HG03039 (cell line): ENCODE data around the gene SET.
"Not testable (repeated sequence)": the region's sequence is repeated elsewhere in the genome, so short reads cannot be mapped to it uniquely, and the experiment has no call there.

ENCODE experiments used
- ATAC-seq: cut with Tn5 transposase; IDR thresholded peaks from one replicate; pipeline ENCODE4 v1.9.1; 2021; ENCODE audit warnings: mild to moderate bottlenecking, moderate library complexity; ENCODE audit not compliant: unreplicated experiment

Gene SET

DNA sequence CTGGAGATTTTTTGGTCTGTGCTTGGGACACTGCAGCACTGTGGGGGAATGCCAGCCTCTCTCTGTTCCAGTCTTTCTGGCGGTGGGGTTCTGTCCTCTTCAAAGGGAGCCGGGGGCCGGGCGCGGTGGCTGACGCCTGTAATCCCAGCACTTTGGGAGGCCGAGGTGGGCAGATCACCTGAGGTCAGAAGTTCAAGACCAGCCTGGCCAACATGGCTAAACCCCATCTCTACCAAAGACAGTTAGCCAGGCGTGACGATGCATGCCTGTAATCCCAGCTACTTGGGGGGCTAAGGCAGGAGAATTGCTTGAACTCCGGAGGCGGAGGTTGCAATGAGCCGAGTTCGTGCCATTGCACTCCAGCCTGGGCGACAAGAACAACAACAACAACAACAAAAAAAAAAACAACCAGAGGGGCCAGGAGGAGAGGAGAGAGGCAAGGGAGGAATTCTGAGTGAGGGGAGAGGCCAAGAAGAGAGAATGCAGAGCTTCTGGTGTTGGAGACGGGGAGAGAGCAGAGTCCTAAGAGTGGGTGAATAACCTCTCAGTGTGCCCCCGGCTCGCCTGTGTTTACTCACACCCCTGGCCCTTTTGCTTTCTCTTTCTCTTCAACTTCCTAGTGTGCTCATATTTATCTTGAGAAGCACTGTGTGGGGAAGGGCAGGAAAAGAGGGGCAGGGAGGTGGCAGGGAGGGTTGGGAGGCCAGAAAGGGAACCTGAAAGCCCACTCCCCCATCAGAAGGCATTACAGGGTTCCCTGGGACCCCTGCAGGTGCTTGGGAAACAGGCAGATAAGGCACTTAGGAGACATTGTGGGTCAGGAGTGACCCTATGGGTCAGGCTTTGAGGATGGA lies 3.2 kb upstream of the SET start:
- no peak for ATAC-seq

DNA sequence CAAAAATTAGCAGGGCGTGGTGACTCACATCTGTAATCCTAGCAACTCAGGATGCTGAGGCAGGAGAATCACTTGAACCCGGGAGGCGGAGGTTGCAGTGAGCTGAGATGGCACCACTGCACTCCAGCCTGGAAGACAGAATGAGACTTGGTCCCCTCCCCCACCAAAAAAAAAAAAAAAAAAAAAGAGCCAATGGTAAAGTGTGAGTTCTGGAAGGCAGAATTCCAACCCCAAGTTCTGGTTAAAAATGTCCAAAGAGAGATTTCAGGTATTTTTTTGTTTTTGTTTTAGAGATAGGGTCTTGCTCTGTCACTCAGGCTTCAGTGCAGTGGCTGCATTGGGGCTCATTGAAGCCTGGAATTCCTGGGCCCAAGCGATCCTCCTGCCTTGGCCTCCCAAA lies 1.6 kb upstream of the SET start:
- ATAC-seq: no peak

DNA sequence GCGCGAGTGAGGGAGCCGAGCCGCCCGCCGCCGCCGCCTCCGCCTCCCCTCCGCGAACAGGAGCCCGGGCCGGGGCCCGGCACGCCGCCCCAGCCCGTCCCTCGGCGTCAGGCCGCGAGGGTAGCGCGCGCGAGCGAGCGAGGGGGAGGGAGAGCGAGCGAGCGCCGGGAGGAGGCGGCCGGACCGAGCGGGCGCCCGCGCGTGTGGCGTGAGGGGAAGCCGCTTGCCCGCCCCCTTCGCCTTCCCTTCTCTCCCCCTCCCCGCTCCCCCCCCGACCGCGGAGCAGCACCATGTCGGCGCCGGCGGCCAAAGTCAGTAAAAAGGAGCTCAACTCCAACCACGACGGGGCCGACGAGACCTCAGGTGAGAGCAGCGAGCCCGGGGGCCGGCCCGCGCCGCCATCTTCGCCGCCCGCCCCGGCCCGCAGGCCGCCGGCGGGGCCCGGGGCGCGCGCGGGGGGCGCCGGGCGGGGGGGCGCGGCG lies 312 bp downstream of the SET start:
- peak; percentile 28 for ATAC-seq

DNA sequence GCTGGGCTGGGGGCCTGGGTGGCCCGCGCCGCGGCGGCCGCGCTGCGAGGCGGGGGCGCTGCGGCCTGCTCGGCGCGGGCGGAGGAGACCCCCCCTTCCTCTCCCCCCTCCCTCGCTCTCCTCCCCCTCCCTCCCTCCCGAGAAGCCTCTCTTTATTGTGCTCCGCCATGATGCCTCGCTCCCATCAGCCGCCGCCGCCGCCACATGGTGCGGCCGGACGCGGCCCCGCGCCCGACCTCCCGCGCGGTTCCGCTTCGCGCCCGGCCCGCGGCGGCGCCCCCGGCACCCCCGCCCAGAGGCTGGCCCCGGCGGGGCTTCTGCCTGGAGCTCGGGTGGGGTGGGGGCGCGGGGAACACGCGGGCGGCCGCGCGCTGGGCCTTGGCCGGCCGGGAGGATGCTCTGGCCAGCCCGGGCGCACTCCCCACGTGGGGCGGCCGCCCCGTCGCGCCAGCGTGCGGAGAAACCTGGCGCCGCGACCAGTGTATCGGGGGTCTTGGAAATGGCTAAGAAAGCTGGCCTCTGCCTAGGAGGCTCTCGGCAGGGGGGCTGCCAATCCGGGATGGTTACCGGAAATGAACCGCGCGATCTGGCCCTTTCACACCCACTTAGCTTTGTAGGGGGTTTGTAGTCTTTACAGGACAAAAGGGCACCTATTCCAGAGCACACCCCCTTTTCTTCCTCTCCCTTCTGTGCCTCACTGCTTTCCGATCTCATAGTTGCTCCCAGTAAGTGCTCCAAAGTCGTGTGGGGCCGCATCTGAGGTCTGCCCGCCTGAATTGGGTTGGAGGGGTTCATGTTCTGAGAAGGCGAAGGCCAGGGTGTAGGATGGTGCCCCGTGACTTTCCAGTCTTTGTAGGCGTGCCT lies 1.0 kb downstream of the SET start:
- peak; percentile 5 for ATAC-seq

DNA sequence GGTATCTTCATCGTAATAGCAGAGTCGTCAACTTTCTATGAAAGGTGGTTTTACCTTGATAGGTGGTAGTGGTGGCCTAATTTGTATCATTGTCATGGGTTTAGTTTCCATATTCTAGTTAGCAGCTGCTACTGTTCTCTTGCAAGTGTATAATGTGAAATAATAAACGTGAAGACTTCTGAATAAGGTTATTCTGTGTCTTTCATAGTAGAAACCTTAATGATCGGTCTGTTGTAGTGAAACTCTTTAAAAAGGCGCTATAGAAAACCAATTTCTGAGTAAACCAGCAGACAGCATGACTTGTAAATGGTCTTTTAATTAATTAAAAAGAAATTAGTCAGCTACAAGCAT lies 1.6 kb downstream of the SET start:
- ATAC-seq: no peak

DNA sequence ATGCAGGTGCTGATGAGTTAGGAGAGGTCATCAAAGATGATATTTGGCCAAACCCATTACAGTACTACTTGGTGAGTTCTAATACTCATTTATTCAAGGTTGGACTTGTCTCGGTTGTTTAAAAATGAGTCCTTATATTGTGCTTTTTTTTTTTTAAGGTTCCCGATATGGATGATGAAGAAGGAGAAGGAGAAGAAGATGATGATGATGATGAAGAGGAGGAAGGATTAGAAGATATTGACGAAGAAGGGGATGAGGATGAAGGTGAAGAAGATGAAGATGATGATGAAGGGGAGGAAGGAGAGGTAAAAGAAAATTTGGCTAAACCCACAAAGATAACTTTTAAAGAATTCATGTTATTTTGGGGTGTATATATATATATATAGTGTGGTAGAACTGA lies 4.7 kb downstream of the SET start:
- not testable (repeated sequence) for ATAC-seq

DNA sequence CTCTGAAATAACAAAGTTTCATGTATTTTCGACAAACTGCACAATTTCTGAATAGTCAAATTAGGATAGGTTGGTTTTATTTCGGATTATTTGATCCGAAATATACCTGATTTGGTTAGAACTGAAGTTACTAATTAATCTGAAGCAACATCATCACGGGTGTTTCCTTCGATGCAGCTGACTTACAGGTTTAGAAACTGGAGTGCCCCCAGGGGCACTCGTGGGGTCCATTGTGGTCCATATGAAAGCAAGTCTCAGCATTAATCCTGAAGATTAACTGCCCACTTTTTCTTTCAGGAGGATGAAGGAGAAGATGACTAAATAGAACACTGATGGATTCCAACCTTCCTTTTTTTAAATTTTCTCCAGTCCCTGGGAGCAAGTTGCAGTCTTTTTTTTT lies 5.3 kb downstream of the SET start:
- ATAC-seq: no peak

DNA sequence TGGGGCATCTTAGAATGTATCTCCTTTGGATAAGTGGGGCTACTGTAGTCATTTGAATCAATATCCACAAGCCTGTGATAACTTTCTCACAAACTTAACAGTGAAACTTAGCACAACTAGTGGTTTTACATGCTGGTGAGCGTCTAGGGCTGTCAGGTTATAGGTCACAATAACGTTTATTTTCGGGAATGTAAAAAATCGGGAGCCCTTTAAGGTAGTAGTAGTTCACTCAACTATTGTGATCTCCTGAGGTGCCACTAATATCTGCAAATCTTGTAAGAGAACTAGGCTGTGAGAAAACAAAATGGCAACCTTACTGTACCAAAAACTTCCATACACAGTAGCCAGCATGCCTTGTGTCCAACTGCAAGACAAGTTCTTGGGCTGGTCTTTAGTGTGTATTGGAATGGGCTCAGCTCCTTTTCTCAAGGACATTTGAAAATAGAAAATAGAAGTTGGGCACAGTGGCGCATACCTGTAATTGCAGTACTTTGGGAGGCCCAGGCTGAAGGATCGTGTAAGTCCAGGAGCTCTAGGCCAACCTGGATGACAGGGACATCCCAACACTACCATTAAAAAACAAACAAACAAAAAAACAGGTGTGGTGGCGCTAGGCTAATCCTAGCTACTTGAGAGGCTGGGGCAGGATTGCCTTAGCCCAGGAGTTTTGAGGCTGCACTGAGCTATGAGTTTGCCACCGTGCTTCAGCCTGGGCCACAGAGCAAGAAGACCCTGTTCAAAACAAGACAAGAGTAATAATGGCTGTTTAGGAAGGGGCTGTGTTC lies 8.1 kb downstream of the SET start:
- ATAC-seq: no peak

DNA sequence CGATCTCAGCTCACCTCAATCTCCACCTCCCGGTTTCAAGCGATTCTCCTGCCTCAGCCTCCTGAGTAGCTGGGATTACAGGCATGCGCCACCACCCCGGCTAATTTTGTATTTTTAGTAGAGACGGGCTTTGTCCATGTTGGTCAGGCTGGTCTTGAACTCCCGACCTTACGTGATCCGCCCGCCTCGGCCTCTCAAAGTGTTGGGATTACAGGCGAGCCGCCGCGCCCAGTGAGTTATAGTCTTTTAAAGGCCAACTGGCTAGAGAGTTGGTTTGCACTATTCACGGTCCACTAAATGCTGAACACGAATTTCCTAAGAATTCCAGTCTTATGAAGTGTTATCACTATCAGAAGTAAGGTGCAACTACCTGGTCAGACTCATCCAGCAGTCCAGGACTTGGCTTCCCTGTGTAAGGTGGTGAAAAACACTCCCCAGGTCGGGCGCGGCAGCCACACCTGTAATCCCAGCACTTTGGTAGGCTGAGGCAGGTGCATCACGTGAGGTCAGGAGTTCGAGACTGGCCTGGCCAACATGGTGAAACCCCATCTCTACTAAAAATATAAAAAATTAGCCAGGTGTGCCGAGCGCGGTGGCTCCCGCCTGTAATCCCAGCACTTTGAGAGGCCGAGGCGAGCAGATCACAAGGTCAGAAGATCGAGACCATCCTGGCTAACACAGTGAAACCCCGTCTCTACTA lies 10.2 kb downstream of the SET start:
- not testable (repeated sequence) for ATAC-seq

DNA sequence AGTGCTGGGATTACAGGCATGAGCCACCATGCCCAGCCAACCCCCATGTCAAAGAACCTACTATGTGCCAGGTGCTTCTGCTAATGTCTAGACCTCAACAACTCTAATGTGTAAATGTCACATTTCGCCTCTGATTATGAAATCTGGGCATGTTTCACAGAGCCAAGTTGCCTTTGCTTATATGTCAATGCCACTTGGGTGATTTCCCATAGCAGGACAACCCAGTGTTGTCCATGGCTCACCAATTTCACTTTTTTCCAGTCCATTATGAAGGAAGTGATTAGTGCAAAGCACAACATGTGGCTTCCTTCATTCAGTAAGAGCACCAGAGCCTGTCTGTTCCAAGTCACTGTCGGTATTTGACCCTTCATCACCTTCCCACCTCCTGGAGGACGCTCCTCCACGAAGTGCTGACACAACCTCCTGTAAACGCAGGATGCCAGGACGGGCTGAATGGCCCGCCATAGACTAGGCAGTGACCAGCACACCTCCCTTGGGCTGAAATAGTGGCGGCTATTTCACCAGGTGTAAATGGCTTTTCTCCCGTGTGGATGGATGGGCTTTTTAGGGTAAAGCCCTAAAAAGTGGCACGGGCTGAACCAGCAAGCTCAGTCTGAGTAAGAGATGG lies 12.3 kb downstream of the SET start:
- ATAC-seq: no peak

DNA sequence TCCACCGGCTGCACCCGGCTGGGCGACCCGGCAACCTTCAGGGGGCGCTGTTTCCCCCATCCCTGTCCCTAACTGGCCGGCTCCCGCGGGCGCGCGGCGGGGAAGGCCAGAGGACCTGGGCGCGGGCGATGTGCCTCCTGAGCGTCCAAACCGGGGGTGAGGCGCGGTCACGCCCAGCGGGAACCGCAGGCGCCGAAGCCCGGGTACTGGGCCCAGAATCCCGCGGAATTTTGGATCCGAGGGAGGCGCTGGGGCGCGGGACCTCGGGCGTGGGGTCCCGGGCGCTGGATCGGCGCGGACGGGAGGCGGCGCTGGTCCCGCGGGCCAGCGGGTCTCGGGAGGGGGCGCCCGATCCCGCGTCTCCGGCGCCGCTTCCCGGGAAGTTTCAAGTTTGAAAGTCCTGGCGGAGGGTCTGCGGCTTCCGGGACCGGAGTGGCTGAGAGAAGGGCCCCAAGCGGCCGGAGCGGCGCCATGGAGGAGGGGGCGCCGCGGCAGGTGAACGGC lies 13.5 kb downstream of the SET start, which contains the start of gene PKN3:
Gene PKN3 (plus strand): TSS at position 59 of the 504 bp plus-strand sequence. CDS start 413 bp downstream, at position 472.
- ATAC-seq: peak; percentile 71

DNA sequence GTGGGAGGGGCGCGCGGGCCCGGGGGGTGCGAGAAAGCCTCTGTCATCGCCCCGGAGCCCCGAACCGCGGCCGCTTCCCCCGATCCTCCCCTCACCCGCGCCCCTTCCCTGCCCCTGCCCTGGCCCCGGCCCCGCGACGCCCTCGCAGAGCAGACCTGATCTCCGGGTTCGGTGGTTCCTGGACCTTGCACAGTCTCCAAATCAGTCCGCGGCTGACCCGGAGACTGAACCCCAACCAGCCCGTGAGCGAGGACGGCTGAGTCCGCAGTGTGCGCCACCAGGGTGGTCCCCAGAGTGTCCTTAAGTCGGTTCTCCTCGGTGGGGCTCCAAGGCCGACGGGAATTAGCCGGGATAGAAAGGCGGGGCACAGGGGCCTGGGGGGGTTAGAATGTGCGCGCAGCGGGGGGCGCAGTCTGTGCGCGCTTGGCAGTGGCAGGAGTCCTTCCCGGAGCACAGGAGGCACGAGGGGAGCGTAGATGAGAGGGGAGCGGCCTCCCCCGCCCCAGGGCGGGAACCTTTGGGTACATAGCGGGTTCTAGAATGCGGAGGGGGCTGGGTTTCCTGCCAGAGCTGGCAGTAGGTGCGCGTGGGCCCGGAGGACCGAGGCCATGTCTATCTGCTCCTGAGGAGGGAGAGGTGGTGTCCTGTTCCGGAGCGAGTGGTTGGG lies 14.1 kb downstream of the SET start:
- no peak for ATAC-seq

DNA sequence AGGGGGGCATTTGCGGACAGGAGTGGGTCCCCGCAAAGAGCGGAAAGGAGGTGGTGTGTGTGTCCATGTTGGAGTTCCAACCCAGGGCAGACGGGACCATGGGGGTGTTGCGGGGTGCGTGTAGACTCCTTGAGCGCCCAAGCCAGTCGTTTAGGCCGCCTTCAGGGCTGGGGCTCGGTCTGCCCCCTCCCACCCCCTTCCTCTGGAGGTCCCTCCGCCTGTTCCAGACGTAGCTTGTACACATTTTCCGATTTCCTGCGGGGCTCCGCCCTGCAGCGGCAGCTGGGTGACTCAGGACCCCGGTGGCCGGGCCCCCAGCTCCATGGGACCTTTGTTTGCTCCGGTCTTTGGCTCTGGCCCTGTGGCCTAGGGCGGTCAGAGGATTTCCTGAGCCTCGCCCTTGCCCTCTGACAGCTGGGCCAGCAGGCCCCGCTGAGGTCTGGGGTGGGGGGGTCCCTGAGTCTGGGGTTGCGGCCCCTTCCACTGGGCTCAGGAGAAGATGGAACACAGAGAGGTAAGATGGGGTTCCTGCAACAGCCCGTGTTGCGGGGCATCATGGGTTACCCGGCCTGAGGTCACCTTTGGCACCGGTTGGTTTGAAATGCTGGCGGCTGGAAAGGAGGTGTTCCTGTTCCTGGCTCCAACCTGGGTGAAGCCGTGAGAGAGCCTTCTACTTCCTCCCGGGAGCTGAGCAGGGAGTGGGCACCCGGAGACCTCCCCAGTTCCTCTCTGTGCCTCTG lies 14.8 kb downstream of the SET start:
- ATAC-seq: no peak

DNA sequence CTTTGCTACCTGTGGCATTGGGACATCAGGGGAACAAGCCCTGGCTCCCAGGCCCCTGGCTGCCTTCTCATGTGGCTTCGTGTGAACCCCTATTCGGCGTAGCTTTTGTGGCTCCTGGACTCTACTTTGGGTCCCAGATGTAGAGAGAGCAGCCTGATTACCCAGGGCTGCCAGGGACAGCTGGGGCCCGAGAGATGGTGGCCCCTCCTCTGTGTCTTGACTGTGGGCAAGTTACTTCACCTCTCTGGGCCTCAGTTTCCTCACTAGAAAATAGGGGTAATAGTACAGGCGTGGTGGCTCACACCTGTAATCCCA lies 15.3 kb downstream of the SET start:
- no peak for ATAC-seq

DNA sequence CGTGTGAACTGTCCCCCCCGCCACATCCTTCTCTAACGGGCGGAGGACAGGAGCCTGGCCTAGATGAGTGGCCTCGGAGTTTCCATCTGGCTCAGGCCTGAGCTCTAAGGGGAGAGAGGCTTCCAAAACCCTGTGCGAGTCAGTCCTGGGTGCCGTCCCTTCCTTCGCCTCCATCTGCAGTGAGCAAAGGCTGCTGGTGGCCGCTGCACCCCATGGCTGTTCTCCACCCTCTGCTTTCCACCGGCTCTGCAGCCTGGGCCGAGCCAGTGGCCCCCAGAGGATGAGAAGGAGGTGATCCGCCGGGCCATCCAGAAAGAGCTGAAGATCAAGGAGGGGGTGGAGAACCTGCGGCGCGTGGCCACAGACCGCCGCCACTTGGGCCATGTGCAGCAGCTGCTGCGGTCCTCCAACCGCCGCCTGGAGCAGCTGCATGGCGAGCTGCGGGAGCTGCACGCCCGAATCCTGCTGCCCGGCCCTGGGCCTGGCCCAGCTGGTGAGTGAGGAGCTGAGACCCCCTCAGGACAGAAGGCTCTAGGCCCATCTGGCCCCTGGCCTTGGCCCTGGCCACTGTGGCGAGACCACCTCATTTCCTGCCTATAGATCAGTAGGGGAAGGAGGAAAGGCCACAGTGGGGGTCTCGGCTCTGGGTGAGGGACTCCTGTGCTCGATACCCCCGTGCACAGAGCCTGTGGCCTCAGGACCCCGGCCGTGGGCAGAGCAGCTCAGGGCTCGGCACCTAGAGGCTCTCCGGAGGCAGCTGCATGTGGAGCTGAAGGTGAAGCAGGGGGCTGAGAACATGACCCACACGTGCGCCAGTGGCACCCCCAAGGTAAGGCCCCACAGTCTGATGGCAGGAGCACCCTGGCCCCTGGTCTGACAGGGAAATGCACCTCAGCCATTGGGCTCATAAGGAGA lies 16.3 kb downstream of the SET start:
- no peak for ATAC-seq

DNA sequence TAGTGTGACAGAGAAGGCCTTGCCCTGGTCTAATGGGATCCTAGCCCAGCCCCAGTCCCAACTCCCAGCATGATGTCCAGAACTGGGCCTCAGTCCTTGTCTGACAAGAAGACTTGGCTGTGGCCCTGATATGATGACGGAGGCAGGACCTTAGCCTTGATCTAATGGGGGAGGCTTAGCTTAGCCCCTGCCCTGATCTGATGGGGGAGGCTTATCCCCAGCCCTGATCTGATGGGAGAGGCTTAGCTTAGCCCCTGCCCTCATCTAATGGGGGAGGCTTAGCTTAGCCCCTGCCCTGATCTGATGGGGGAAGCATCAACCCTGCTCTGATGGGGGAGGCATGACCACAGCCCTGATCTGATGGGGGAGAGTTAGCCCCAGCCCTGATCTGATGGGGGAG lies 17.0 kb downstream of the SET start:
- no peak for ATAC-seq

DNA sequence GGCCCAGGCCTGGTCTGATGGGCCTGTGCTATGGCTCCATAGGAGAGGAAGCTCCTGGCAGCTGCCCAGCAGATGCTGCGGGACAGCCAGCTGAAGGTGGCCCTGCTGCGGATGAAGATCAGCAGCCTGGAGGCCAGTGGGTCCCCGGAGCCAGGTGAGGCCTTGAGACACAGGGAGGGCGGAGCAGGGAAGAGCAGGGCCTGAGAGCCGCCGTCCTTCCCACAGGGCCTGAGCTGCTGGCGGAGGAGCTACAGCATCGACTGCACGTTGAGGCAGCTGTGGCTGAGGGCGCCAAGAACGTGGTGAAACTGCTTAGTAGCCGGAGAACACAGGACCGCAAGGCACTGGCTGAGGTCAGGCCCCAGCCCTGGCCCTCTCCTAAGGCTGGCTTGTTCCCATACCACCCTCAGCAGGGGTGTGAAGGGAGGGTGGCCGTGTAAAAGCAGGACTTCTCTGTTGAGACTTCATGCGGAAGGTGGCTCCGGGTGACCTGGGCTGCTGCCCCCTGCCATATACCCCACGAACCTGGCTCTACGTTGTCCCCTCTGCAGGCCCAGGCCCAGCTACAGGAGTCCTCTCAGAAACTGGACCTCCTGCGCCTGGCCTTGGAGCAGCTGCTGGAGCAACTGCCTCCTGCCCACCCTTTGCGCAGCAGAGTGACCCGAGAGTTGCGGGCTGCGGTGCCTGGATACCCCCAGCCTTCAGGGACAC lies 17.8 kb downstream of the SET start:
- ATAC-seq: no peak
